ENCODE measurements around the gene PDCL2.
"Not testable (repeated sequence)": the region's sequence is repeated elsewhere in the genome, so short reads cannot be mapped to it uniquely, and the experiment has no call there.

The PDCL2 gene

DNA sequence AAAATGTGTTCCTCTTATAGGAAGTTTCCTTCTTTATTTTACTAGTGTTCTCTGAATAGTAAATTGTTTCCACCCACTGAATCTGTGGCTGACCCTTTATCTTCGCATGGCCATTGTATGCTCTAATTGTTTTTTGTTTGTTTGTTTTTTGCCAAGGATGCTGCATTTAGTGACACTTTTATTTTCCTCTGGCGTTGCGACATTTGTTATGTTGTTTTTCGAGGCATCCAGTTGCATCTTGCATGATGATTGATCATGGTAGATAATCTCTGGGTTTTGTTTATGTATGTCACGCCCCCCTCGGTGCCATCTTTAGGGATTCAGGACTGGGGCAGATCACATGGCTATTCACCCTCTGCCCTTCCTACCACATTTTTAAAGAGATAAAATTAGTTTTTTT lies 41.9 kb upstream of the PDCL2 start:
- TF ChIP-seq, protein P1, sequence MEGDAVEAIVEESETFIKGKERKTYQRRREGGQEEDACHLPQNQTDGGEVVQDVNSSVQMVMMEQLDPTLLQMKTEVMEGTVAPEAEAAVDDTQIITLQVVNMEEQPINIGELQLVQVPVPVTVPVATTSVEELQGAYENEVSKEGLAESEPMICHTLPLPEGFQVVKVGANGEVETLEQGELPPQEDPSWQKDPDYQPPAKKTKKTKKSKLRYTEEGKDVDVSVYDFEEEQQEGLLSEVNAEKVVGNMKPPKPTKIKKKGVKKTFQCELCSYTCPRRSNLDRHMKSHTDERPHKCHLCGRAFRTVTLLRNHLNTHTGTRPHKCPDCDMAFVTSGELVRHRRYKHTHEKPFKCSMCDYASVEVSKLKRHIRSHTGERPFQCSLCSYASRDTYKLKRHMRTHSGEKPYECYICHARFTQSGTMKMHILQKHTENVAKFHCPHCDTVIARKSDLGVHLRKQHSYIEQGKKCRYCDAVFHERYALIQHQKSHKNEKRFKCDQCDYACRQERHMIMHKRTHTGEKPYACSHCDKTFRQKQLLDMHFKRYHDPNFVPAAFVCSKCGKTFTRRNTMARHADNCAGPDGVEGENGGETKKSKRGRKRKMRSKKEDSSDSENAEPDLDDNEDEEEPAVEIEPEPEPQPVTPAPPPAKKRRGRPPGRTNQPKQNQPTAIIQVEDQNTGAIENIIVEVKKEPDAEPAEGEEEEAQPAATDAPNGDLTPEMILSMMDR (IDR thresholded peaks at IDR 0.05; ENCODE audit: extremely low read depth, missing control alignments) = no peak
- DNase-seq (ENCODE audit: low spot score) = no peak

GRCh38 chr4:55625835-55626234 lies 33.8 kb upstream of the PDCL2 start:
- DNase-seq (ENCODE audit: low spot score) = no peak
- TF ChIP-seq, protein P1 (IDR thresholded peaks at IDR 0.05; ENCODE audit: extremely low read depth, missing control alignments) = no peak

DNA sequence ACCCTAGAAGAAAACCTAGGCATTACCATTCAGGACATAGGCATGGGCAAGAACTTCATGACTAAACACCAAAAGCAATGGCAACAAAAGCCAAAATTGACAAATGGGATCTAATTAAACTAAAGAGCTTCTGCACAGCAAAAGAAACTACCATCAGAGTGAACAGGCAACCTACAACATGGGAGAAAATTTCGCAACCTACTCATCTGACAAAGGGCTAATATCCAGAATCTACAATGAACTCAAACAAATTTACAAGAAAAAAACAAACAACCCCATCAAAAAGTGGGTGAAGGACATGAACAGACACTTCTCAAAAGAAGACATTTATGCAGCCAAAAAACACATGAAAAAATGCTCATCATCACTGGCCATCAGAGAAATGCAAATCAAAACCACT lies 32.0 kb upstream of the PDCL2 start:
- not testable (repeated sequence) for DNase-seq (ENCODE audit: low spot score)

- no peak for DNase-seq (ENCODE audit: low spot score)
- TF ChIP-seq, protein P1 (IDR thresholded peaks at IDR 0.05; ENCODE audit: extremely low read depth, missing control alignments) = no peak
Observed at GRCh38 chr4:55618546-55619143, 26.6 kb upstream of the PDCL2 start.

GRCh38 chr4:55617587-55618197 lies 25.6 kb upstream of the PDCL2 start:
- TF ChIP-seq, protein P1 (IDR thresholded peaks at IDR 0.05; ENCODE audit: extremely low read depth, missing control alignments) = no peak
- DNase-seq (ENCODE audit: low spot score) = peak; percentile 74

GRCh38 chr4:55615008-55615407 lies 23.0 kb upstream of the PDCL2 start:
- TF ChIP-seq, protein P1 (IDR thresholded peaks at IDR 0.05; ENCODE audit: extremely low read depth, missing control alignments) = no peak
- DNase-seq (ENCODE audit: low spot score) = no peak

DNA sequence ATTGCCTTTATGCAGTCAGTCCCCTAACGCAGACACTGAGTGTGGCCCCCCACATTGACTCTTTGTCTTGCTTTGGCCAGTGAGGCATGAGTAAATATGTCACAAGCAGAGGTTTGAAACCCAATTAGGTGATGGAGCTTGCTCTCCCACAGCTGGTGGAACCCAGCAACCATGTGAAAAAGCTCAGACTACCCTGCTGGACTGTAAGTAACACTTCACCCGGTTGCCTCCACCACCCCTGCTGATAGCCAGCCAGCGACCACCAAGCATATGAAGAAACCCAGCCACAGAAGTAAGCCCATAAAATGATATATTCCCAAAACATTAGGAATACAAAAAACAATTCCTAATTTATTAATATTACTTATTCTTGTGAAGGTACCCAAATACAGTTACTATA lies 21.6 kb upstream of the PDCL2 start:
- TF ChIP-seq, protein P1 (IDR thresholded peaks at IDR 0.05; ENCODE audit: extremely low read depth, missing control alignments) = no peak

GRCh38 chr4:55612341-55612740 lies 20.3 kb upstream of the PDCL2 start:
- TF ChIP-seq, protein P1 (IDR thresholded peaks at IDR 0.05; ENCODE audit: extremely low read depth, missing control alignments) = no peak

More for the DNA sequence above, 21.6 kb upstream of the PDCL2 start:
- DNase-seq (ENCODE audit: low spot score) = no peak

More at GRCh38 chr4:55612341-55612740, 20.3 kb upstream of the PDCL2 start:
- no peak for DNase-seq (ENCODE audit: low spot score)
